ENCODE measurements around the gene CORIN.
"Not testable (repeated sequence)": the region's sequence is repeated elsewhere in the genome, so short reads cannot be mapped to it uniquely, and the experiment has no call there.

Gene CORIN

DNA sequence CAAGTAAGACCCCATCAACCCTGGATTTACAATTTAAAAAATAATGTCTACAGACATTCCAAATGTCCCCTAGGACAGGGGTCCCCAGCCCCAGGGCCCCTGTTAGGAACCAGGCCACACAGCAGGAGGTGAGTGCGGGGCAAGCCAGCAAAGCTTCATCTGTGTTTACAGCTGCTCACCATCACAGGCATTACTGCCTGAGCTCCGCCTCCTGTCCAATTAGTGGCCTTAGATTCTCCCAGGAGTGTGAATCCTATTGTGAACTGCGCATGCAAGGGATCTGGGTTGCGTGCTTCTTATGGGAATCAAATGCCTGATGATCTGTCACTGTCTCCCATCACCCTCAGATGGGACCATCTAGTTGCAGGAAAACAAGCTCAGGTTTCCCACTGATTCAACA is 206.7 kb downstream of the CORIN start:
- no peak for DNase-seq

DNA sequence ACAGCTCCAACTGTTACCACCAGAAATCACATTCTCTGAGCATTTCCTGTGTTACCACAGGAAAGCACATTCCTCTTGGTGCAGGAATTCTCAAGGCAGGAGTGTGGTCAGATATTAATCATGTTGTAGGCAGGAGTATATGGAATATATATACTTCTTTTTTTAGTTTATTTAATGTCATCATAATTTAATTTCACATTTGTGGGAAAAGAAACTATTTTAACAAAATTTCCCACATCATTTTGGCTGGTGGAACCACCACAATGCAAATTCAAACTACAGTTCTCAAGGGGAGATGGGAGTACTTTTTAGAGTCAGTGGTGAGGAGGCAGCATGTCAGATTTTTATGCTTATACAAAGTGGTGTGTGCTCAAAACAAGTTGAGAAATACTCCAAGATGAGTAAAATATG is 213.8 kb downstream of the CORIN start:
- DNase-seq: no peak

- DNase-seq: no peak
Measured at GRCh38 chr4:47621181-47621580, 216.7 kb downstream of the CORIN start.

- no peak for DNase-seq
Measured at GRCh38 chr4:47619691-47620090, 218.2 kb downstream of the CORIN start.

GRCh38 chr4:47617607-47618006 is 220.3 kb downstream of the CORIN start:
- DNase-seq: no peak

DNA sequence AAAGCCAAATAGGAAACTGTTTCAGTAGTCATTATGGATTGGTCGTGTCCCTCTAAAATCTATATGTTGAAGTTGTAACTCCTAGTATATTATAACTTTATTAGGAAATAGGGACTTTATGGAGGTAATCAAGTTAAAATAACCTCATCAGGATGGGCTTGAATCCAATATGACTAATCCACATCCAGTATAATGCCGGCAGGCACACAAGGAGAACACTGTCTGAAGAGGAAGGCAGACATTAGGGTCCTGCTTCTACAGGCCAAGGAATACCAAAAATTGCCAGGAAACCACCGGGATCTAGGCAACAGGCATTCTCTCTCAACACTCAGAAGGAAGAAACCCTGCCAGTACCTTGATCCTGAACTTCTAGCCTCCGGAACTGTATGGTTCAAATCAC is 222.5 kb downstream of the CORIN start:
- DNase-seq: no peak

- no peak for DNase-seq
Measured at GRCh38 chr4:47612116-47613023, 225.5 kb downstream of the CORIN start.

DNA sequence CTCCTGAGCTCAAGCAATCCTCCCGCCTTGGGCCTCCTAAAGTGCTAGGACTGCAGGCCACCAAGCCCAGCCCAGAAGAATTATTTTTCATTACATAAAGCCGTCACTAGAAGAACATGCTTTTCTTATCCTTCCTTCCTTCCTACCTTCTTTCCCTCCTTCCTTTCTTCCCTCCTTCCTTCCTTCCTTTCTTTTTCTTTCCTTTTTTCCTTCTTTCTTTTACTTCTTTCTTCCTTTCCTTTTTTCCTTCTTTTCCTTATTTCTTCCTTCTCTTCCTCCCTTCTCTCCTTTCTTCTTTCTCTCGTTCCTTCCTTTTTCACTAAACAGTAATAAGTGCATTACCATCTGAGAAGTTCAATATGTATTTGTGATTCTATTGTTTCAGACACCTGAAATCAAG is 231.4 kb downstream of the CORIN start:
- DNase-seq: no peak

- no peak for DNase-seq
Measured at GRCh38 chr4:47598896-47599295, 239.0 kb downstream of the CORIN start.

DNA sequence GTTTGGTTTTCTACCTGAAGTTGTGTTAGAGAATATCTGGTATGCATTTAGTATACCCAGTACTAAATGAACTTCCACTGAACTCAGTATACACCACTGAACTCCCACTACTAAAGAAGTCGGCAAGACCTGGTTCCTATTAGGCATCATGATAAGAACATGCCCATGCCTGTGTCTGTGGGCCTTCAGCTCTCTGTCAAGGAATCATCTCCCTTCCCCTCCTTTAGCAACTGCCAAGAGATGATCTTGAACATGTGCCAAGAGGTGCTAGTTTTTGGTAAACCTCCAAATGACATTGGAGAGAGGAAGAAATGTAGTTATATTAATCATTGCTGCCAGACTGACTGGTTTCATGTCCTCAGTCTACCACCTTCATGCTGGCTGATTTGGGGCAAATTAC is 239.5 kb downstream of the CORIN start:
- no peak for DNase-seq

DNA sequence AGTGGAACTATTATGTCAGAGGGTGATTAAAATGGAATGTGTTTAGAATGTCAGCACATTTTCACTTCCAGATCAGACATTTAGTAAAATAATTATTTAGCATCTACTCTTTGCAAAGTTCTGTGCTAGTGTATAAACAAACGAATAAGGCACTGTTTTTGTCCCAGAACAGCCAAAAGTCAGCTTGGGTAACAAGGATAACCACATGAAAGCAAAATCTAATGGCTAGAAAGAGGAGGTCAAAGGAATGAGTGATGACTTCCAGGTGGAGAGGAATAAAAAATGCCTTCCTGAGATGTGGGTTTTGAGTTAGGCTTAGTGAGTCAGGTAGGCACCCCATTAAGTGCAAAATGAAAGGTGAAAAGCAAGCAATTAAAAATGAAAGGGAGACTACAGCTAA is 240.2 kb downstream of the CORIN start:
- DNase-seq: no peak

DNA sequence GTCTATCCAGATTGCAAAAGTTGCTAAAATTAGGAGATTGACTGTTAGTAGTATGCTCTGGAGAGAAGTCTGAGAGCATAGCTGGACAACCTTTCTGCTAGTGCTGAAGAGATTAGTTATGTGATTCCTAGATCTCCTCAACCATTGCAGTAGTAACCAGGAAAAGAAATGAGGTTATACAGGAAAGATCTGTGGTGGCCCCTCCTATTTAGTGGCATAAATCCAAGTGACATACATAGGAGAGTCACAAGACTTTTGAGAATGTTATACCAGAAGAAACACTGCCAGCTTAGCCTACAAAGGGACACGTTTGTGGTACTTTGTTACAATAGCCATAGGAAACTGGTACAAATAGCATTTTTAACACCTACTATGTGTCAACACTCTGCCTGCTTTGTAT is 247.5 kb downstream of the CORIN start:
- no peak for DNase-seq

DNA sequence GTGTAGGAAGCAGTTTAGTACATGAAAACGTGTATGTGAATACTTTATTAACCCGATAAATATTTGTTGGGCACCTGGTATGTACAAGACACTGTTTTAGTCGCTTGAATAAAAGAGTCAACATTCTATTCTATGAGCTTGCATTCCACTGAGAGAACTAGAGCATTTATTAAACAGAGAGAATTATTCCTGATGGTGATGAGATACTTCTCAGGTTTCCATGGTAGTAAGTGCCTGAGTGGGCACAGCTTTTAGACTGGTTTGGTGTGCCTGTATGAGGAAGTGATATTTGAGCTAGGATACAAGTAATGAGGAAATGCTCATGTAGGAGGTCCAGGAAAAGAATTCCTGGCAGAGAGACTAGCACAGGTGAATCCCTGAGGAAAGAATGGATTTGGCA is 258.6 kb downstream of the CORIN start:
- no peak for DNase-seq

DNA sequence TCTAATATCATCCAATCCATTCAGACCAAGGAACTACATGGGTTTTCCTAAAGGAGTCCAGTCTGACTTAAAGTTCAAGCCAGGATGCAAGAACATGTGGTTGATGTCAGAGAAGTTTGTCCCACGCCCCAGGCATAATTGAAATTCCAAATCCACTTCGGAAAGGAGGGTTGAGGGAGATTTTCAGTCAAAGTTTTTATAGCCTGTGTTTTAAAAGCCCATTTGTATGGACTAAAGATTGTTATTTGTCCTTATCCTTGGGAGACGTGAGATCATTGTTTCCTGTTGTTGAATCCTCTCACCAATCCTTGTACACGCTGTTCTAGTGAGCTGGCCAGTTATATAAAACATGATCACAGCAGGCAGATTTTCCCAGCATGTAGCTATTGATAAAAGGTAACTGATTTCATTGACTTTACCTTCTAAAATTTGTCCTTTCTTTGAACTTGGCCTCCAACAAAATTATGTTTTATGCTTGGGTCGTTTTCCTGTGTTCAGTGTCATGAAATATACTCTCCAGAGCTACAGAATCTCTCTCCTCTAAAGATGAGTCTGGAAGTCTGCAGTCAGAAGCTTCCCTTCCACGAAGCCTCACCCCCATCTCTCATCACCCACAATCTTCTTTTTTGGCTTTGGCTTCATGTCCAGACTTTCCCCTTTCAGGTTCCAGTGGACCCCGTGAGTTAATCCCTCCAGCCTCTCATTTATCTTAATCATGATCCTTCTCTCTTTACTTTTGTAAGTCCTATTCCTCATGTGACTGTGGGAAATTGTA is 259.9 kb downstream of the CORIN start:
- DNase-seq: no peak

GRCh38 chr4:47572981-47573380 is 264.9 kb downstream of the CORIN start:
- DNase-seq: no peak

DNA sequence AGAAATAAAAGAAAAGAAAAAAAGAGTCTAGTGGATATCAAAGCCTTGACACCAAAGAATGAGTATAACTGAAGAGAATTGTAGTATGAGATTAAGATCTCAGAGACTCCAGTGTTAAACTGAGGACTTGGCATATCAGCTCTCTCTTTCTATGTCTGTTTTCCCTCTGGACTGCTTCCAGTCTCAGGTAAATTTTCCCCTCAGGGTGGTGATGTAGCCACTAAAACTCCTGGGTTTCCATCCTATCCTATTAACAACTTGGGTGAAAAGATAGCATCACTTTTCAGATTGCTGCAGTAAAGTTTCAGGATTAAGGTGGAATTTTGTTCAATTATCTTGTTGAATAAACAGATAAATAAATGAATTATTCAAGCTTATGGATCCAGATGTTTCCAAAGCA is 267.1 kb downstream of the CORIN start:
- DNase-seq: no peak

- no peak for DNase-seq
Measured at GRCh38 chr4:47567511-47567910, 270.4 kb downstream of the CORIN start.

DNA sequence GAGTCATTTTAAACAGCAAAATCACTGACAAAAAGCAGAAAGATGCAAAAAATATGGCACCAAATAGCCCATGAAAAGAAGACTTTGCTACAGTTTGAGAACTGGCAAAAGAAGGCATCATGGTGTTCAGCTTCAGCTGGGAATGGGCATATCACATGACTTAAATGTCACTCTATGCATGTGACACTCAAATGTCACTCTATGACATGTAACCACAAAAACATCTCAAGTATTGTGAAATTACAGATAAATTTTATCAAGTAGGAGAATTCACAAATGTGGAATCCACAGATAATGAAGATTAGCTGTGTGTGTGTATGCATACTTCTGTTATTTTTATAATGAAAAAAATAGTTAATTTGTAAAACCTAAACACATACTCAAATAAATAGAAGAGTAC is 270.9 kb downstream of the CORIN start:
- DNase-seq: no peak

DNA sequence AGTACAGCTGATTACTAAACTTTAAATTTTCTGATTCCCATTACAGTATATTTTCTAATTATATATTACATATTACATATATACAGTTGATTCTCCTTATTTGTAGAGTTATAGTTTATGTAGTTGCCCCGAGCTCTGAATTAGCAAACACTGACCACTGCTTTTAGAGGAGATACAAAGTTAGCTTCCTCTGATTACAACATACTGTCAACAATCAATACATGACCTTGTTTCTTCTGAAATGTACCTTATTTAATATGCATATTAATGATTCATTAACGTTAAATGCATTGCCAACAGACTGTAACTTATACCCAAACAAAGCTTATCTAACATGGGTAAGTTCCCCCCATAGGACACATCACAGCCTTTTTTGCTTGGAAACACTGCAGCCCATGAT is 271.3 kb downstream of the CORIN start:
- no peak for DNase-seq

DNA sequence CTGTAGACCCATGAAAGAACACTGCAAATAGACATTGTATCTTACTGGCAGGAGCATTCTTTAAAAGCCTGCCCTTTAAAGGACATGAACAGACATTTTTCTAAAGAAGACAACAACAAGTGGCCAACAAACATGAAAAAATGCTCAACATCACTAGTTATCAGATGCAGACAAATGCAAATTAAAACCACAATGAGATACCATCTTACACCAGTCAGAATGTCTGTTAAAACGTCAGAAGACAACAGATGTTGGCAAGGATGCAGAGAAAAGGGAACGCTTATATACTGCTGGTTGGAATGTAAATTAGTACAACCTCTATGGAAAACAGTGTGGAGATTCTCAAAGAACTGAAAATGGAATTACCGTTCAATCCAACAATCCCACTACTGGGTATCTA is 275.6 kb downstream of the CORIN start:
- DNase-seq: no peak

- DNase-seq: no peak
Measured at GRCh38 chr4:47561331-47561730, 276.5 kb downstream of the CORIN start.

- no peak for DNase-seq
Measured at GRCh38 chr4:47560682-47561081, 277.2 kb downstream of the CORIN start.

- DNase-seq: no peak
Measured at GRCh38 chr4:47557255-47557654, 280.6 kb downstream of the CORIN start.

GRCh38 chr4:47555920-47556319 is 281.9 kb downstream of the CORIN start:
- DNase-seq: not testable (repeated sequence)

All from activated CD4-positive, alpha-beta T cell treated with anti-CD3 and anti-CD28 coated beads, Interleukin-2, Interleukin-6, amounts not matched to agents 100 ng/mL and 50 ng/mL, durations not matched to agents 16 hours and 8 hours (primary cell).